HG03571 (cell line): ENCODE results near the gene ETFDH.
"Not testable (repeated sequence)": the region's sequence is repeated elsewhere in the genome, so short reads cannot be mapped to it uniquely, and the experiment has no call there.

Source experiments
- ATAC-seq: cut with Tn5 transposase; IDR thresholded peaks from one replicate; pipeline ENCODE4 v1.9.1; 2021; ENCODE audit not compliant: unreplicated experiment

Gene ETFDH

DNA sequence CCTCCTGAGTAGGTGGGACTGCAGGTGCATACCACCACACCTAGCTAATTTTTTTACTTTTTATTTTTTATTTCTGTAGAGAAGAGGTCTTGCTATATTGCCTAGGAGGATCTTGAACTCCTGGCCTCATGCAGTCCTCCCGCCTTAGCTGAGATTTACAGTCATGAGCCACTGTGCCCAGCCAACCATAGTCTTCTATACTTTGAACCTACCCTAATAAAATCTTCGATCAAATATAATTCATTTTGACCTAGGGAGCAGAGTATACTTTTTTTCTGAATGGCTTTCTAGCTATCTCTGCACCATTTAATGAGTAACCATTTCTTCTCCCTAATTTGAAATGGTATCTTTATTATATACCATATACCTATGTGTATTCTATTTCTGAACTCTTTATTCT lies 6.7 kb downstream of the ETFDH start:
- no peak for ATAC-seq

DNA sequence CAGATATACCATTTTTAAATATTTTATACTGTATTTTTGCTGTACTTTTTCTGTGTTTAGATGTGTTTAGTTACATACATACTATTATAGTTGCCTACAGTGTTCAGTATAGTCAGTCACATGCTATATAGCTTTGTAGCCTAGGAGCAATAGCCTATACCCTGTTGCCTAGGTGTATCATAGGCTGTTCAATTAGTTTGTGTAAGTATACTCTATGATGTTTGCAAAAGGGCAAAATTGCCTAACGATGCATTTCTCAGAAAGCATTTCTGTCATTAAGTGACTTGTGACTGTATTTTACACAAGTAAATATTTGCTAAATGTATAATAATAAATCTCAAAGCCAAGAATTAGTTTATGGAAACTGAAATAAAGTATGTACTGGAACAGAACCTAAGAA lies 9.5 kb downstream of the ETFDH start:
- no peak for ATAC-seq

DNA sequence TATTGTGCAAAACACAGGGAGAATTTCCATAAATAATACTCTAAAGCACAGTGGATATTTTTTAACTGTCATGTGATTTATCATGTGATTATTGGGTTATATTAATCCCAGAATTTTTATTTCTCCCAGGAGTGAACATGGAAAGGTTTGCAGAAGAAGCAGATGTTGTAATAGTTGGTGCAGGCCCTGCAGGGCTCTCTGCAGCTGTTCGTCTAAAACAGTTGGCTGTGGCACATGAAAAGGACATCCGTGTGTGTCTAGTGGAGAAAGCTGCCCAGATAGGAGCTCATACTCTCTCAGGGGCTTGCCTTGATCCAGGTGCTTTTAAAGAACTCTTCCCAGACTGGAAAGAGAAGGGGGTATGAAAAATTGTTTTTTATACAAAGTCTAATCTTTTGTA lies 10.0 kb downstream of the ETFDH start:
- no peak for ATAC-seq

DNA sequence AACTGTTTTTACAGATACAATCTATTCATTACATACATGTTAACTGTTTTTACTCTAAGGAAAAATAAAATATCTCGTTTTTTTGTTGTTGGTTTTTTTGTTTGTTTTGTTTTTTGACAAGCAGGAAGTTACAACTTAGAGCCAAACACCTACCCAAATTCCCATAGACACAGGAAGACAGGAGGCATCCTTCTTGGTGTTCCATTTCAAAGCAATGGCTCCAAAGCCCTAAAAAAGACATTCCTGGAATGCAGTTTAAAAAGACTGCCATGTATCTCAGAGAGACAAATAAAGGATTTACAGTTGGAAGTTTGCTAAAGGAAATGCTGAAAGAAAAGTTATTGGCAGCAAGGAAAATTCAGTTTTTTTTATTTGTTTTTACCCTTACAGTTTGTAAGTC lies 16.7 kb downstream of the ETFDH start:
- no peak for ATAC-seq

DNA sequence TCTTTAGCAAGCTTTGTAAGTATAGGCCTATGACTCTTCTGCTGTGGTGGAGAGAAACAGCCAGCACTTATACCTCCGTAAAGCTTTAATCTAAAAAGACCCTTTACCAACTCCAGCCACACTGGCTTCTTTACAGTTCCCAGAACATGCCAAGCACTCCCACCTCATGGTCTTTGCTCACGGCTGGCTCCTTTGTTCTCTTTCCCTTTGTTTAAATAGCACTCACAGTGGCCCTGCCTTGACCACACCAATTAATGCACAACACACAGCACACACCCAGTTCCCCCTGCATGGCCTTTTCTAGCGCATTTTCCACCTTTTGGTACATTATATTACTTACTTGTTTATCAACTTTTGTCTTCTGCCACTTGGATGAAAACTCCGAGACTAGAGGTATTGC lies 32.2 kb downstream of the ETFDH start:
- ATAC-seq: no peak

DNA sequence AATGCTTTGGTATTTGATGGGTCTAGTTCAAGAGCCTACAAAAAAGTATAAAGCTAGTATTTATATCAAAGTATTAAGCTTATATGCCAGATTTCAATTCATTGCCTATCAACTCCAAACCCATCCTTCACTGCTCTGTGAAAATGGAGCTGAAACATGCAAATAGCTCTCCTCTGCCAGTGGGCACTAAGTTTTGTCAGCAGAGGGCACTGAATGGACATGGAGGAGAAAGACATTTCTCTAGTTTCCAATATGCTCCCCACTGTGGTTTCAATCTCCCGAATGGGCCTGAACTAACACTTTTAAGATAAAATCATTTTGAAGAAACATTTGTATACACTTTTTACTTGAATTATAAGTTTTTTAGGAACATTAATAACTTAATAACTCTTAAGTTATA lies 38.7 kb downstream of the ETFDH start:
- ATAC-seq: no peak

DNA sequence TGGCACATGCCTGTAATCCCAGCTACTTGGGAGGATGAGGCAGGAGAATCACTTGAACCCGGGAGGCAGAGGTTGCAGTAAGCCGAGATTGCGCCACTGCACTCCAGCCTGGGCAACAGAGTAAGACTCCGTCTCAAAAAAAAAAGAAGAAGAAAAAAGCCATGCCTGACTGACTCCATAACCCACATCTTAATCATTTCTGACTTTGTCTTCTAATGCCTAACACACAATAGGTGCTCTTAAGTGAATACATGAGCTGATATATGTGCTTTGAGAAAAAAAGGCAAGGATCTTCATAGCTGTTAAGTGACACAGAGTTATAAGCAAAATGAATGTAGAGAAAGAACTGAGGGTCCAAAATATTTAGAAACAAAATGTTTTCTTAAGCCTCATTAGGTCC lies 40.5 kb downstream of the ETFDH start:
- not testable (repeated sequence) for ATAC-seq

DNA sequence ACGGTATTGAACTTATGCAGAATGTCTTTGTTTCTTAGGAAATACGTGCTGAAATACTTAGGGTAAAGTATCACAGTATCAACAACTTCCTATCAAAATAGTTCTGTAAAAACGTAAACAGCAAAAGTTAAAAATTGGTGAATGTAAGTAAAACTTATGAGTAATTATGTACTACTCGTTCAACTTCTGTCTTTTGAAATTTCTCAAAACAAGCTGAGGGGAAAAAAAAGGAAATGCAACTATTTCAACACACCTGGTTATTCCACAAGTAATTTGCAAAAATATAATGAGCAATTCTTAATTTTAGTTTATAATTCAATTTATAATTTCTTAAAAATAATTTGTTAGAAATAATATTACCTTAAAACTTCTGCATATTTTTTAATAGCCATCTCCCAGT lies 42.8 kb downstream of the ETFDH start:
- ATAC-seq: no peak

DNA sequence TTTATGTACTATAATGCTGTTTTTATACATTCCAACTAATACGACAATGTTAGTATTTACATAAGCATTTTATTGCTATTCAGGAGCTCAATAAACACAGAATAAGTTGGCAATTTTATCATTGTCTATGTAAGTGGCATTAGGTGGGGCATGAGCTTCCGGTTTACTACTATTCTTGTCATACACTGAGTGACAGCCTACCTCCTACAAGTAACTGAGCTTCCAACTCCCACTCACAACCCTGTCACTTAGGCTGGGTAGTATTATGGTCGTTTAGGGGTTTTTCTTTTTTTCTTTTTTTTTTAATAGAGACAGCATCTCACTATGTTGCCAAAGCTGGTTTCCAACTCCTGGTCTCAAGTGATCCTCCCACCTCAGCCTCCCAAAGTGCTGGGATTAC lies 43.7 kb downstream of the ETFDH start:
- ATAC-seq: no peak

DNA sequence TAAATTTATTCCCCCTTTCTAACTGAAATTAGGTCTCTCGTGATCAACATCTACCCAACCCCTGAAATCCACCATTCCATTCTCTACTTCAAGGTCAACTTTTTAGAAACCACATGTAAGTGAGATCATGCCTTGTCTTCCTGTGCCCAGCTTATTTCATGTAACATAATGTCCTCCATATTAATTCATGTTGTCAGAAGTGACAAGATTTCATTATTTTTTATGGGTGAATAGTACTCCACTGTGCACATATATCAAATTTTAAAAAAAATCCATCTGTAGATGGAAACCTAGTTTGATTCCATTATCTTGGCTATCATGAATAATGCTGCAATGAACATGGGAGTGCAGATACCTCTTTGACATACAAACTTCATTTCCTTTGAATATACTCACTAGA lies 49.6 kb downstream of the ETFDH start:
- ATAC-seq: no peak

DNA sequence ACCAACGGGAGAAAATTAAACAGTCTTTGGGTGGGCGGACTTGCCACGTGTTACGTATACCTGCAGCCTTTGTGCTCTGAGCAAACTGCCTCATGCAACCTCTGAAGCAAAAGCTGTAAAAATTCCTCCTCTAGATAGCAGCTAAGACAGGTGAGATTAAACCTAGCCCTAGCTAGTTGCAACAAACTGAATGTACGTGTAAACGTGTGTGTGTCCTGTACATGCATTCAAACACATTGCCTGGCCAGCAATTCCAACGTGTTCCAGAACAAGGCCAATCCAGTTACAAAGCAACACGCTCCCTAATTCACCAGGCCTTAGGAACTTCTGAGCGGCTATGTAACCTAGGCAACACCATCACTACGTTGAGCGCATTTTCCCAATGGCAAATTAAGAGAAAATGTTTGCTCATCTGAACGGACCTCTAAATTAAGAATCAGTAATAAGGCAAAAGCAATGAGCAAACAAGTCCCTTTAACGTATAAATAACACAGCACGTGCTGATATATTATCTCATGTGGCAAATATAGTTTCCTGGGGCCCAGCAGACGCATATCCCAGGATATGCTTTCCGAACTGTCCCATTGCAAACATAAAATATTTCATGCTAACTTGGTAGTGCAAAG lies 50.3 kb downstream of the ETFDH start:
- peak; percentile 13 for ATAC-seq

DNA sequence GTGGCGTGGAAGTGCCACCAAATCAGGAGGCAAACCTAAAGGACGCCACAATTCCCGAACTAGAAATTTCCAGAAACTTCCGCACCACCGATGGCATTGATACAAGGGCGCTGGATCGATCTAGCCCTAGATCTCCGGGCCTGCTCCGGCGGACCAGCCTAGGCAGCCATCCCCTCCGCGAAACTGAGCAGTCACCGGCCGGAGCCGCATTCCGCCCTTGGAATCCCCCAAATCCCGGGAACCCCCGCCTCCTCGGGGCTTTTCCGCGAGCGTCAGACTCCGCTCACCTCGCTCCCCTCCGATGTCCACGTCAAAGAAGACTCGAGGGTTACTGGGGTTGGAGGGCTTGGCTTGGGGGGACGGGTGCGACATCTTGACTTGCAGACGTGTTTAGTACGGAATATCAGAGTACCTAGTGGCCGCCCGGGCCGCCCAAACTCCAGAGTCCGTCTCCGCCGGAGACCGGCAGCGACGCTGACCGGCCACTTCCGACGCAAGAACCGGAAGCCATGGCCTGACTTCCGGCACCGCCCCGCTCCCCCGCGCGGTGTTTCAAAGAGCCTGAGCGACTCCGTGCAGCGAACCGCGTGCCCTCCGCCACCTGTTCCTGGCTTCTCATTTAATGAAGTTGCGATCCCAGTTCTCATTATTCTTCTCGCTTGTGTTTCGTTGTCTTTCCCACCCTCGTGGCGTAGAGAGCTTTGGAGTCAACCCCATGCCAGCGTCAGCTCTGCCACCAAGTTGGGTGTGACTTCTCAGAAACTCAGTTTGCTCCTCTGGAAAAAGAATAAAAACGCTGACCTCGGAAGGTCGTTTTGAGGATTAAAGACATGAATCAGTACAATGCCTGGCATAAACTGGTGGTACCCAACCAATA lies 51.1 kb downstream of the ETFDH start, which contains the start of gene PPID:
Gene PPID (minus strand): TSS at position 480 of the 877 bp plus-strand sequence. CDS start 108 bp downstream, at position 372.
- ATAC-seq: peak; percentile 96

DNA sequence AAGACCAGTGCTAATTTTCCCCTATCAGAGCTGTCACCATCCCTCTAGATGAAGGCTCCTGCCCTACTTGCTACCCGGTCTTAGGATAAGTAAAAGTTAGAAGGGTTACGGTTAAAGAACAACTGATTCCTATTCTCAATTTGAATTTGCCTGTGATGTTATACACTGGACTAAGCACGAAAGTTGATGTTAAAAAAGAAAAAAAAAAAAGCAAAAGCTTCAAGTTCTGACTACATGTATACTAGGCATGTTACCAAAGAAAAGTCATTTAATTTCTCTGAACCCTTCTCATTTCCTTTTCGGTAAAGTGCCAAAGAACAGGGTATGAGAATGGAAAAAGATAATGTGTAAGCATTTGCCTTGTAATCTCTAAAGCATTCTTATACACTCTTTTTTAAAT lies 52.5 kb downstream of the ETFDH start:
- no peak for ATAC-seq

DNA sequence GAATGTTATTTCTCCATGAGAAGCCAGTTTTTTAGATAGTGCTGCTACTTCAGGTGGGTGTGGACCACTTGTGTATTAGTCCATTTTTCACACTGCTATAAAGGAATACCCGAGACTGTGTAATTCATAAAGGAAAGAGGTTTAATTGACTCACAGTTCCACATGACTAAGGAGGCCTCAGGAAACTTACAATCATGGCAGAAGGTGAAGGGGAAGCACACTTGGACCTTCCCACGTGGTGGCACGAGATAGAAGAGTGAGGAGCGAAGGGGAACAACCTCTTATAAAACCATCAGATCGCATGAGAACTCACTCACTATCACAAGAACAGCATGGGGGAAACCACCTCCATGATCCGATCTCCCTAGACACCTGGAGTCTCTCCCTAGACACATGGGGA lies 54.5 kb downstream of the ETFDH start:
- ATAC-seq: no peak

DNA sequence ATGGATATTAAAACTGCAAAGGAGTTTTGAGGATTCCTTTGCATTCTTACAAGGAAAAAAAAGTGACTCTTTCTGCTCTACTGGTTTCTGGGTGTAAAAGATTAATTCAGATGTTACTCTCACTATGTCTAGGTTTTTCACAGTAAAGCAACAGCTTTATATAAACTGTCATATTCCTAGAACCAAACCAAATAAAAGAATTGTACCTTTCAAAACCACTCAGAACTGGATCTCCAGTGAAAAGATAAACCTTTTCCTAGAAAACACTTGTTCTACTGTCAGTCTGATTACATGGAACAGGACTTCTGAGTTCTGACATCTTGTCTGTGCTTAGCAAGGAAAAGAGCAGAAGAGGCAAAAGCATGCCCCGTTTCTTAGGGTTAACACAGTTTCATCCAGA lies 56.1 kb downstream of the ETFDH start:
- no peak for ATAC-seq

DNA sequence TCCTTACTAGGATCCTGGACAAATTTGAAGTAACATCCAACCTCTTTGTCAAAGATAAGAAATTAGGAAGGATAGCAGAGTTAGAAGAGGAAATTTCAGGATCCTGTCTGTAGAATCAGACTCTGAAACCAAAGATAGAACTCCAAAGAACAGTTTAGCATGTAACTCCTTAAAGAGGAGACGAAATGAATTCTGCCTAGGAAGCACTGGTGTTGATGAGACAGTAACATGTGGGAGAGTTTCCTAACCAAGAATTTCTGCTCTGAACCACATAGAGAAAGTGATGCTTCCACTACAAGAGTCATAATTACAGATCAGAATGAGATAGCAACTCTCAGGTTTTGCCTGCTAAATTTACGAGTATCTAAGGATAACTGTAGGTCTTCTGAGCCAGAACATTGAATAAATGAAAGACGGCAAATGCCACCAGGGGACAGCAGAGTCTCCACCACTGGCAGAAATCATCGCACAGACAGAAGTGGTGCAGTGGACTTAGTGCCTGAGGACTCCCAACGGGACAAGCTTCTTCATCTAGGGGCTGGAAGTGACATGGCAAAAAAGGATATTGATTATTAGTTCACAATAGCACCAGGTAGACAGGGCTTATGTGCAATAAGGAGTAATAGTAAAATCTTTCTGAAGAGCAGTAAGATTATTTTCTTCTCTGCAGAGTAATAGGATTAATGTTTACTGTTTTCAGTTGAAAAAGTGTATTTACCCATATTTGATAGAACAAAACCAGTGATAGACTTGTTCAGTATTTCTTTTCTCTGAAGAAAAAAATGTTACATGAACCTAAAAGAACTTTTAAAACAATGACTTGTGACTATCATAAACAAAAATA lies 57.8 kb downstream of the ETFDH start:
- ATAC-seq: peak; percentile 83

DNA sequence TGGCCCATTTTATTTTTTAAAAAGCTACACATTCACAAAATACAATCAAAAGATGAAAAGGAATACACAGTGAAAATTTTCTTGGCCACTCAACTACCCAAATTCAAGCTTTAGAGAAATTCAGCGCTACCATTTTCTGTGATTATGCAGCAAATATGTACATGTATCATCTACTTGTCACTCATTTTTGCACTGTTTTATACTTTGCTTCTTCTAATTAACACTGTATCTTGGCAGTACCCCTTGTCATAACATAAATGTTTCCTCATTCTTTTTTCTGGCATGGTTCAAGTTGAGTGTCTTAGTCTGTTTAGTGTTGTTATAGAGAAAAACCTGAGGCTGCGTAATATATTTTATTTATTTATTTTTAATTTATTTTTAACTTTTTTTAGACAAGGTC lies 66.8 kb downstream of the ETFDH start:
- no peak for ATAC-seq

DNA sequence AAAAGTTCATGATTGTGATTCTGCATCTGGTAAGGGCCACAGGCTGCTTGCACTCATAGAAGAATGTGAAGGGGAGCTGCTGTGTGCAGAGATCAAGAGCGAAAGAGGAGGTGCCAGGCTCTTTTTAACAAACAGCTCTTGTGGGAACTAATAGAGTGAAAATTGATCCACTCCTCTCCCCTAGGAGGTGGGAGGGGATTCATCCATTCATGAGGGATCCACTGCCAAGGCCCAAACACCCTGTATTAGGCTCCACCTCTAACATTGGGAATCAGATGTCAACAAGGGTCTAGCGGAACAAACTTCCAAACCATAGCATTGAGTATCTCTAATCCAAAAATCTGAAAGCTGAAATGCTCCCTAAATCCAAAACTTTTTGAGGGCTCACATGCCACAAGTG lies 67.5 kb downstream of the ETFDH start:
- ATAC-seq: no peak

DNA sequence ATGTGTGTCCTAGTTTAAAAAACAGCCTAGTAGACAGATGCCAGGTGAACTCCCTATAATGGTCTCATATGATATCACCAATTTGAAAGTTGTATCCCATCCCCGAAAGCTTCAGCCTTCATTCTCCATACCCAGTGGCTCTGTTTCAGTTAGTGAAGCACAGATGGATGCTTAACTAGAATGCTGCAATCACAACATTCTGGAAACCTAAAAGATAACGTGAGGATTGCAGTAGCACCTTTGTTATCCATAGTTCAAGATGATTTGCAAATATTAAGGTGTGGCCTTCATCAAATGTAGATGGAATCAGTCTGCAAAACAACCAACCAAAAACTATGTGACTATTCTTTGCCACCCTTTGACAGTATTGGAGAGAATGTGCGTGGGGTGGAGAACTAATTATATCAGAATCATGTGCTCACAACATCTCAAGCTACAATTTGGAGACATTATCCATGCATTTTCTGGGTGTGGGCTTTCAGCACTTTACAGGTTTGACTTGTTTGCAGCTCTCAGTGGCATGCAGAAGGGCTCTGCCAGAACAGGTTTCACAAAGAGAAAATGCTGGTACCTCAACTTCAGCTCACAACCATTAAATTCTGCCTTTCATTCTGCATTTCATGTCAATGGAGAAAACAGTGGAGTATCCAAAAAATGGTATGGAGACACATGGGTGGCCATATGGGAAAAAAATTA lies 69.4 kb downstream of the ETFDH start:
- ATAC-seq: no peak

DNA sequence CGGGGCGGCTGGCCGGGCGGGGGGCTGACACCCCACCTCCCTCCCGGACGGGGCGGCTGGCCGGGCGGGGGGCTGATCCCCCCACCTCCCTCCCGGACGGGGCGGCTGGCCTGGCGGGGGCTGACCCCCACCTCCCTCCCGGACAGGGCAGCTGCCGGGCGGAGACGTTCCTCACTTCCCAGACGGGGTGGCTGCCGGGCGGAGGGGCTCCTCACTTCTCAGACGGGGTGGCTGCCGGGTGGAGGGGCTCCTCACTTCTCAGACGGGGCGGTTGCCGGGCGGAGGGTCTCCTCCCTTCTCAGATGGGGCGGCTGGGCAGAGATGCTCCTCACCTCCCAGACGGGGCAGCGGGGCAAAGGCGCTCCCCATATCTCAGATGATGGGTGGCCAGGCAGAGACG lies 74.4 kb downstream of the ETFDH start:
- ATAC-seq: not testable (repeated sequence)

DNA sequence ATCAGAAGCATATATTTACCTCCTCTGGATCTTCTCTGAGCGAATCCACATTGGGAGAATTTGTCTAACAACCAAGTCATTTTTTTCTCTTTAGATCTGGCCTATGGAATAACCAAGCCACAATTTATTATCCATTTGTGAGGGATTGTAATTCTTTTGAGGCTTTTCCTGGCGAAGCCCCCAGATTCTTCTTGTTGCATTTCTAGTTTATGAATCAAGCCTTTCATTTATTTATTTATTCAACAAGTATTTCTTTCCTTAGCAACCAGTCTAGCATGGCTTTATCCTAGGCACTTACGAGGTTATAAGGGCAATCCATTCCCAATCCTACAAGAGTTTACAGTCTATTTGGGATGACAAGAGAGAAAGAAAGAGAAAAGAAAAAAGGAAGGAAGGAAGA lies 78.3 kb downstream of the ETFDH start:
- ATAC-seq: no peak
